Fibroblast of skin of scalp (primary cell): ENCODE data around the gene TMEM9.
A peak's percentile ranks its signal among the peaks of the same experiment; 100 is the strongest.

Experiments
- DNase-seq: peaks from one replicate; pipeline ENCODE4 v3.0.0-alpha.2; 2013

TMEM9 gene

DNA sequence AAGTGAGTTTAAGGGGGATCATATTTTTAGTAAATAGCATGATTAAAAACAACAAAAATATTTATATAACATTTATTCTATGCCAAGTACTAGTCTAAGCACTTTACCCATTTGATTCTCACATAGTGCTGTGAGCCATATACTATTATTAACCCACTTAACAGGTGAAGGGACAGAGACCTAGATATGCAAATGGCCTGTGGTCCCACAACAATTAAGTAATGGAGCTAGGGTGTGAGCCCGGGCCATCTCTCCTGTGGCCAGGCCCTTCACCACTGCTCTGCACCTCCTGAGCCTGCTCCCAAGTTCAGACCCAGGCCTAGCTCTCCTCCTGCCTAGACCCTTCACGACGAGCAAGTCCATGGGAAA, 27.8 kb downstream of the TMEM9 start:
- DNase-seq, result no peak

DNA sequence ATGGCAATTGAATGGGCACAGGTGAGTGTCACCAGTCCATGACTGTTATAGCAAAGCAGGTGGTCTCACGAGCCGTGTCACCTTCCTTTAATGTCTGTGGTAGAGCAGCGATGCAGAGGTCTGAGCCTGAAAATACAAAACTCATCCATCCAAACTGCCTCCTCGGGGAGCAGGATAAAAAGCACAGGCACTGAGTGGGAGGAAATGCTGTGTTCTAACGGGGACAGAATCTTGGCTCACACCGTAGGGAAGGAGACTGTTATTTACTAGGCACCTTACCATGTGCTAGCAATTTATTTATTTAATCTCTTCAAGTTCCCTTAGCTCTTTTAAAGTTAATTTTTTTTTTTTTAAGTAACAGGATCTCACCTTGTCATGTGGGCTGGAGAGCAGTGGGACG, 28.5 kb downstream of the TMEM9 start:
- no peak for DNase-seq

DNA sequence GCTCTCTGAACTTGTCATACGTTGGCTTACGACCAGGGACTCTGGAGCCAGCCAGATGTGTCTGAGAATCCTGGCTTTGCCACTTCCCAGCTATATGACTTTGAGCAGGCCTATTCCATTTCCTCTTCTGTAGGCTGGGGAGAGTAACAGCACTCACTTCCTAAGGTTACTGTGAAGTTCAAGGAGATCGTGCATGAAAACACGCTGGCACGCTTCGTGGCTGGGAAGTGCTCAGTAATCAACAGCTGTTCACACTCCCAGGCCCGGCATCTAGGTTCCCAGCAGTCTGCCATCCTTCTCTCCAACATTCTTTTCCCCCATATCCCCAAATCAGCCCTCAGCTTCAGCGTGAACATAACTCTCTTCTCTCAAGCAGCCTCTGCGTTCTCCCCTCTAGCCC, 29.3 kb downstream of the TMEM9 start:
- no peak for DNase-seq

DNA sequence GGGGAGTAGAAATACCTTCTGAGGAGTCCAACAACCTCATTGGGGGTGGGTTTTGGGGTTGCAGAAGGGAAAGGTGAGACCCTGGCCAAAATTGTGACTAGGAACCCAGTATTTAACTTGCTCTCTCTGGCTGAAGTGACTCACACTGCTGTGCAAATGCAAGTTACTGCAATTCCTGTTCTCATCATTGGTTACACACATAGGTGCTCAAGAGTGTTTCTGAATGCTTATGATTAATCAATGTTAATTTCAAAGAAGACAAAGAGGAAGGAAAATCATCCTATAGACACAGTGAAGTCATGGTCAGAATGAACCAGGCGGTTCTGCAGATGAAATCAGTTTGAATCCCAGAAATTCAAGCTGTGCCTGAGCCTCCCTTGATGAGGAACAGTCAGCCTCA, 30.4 kb downstream of the TMEM9 start:
- no peak for DNase-seq

DNA sequence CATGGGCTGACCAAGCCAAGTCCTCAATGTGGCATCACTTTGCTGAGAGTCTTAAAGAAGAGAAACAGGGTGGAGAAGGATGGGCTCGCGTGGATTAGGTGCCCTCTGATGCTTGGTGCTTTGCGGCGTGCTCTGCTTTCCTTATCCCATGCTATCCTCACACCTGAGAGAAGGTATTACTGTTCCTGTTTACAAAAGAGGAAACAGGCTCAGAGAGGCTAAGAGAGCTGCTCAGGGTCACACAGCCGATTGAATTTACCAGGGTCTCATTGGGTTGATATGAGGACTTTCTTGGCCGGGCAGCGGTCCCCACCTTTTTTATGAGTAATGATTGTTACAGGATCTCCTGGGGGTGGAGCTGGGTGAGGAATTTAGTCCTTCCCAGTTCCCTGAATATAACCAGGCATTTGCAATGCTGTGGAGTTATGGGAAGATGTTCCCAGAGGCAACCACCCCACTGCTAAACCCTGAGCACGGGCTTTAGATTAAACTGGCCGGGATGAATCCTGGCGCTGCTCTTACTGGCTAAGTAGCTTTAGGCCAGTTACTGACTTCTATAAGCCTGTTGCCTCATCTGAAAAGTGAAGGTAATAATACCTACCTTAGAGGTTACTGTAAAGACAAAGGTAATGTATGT, 31.8 kb downstream of the TMEM9 start:
- no peak for DNase-seq

DNA sequence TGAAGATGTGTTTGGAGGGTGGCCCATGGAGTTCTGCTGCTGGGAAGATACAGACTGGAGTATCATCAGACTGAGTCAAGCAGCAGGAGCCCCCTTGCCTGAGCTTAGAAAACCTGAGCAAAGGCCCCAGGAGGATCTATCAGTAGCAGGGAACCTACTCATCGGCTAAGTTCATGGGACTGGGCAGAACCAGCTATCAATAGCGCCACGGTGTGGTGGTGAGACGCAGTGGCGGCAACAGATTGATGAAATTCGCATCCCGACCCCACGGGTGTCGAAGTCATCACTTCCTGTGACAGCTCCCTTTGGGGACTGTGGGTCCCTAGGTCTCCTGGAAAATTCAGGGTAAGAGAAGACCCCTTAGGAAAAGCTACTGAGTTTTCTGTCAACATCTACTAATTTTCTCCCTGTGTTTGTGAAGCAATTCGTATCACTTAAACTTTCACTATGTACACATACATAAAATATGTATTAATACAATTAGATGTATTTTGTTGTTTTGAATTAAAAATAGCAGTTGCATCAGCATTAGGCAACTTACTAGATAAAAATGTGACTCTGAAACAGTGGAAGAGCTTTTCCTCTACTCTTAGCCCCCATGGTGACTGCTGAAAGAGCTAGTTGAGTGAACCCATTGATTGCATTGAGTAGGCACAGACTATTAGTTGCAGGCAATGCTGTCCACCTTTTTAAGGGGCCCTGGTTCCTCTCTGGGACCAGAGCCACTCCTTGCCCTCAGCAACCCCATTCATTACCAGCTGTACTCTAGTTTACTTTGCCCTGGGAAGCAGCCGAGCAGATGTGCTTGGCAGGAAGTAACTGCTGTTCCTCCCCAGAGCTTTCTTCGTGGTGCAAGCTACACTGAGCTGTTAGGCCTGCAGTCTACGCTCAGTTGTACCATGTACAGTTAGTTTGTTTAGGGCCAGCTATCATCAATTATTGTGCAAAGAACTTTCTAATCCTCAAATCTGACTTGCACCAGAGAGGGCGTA, 34.8 kb downstream of the TMEM9 start:
- peak; percentile 49 for DNase-seq

DNA sequence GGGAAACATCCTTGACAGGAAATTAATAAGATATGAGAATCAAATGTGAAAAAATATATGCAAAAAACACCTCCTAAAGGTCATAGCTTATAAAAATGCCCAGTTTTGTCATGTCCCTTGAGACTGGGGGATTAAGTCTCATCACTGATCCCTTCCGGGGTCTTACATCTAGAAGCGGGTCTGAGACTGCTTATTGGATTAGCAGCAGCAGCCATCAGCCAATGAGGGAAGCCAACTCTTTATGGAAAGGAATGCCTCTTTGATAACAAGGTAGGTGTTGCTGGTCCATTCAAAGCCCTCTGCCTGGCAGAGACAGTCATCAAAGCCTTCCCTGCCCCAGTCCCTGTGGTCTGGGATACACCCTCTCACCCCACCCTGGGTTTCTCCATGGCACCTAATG, 38.2 kb downstream of the TMEM9 start:
- no peak for DNase-seq

DNA sequence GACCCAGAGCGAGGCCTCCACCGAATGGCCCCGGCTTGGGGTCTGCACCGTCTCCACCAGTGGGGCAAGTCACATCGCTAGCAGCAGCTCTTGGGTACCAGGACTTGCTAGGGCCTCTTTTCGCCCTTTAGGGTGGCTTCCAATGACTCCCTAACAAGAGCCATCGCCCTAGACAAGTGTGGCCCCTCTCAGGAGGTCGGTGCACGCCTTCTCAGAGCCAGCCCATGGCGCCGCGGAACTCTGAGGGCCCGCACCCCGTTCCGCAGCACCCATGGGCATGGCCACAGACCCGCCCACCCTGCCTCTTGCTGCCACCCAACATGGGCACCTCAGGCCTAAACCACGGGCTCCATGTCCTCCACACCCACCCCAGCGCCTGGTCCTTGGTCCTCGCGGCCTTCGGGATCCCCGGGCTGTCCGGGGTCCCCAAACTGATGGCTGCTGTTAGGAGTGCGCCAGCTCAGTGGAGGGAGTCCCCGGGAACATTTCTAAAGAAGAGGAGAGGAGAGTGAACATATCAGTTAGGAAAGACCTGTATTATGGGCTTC, 38.8 kb downstream of the TMEM9 start:
- DNase-seq, result no peak

DNA sequence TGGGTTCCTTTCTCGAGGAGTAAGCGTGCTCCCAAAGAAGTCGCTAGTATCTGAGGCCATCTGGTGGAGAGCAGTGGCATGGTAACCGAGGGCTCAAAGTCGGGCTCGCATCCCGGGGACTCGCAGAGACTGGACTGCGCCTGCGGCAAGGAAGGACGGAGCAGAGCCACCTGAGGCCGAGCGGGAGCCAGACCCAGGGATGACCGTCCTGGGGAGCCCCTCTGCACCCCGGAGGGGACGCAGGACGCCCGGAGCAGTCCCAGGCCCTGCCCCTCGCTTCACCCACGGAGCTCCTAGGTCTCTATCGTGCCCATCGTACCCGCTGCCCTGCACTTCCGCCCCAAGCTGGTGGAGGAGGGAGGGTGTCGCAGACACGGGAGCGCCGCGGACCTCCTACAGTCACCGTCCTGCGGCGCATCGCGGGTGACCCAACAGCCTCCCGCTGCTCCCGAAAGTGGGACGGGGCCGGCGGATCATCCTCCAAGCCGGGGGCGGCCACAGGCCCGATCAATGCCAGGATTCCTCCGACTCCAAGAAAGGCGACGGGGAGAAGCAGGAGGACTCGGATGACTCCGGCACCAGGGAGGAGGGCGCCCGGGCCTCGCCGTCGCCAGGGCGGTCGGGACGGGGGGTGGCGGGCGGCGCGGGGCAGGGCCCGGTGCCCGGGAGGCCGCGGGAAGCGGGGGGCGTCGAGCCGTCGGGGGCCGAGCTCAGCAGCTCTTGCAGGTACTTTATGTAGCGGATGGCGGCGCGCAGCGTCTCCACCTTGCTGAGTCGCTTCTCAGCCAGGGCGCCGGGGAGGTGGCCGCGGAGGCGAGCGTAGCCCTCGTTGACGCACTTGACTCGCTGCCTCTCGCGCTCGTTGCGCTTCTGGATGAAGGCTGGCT, 39.8 kb downstream of the TMEM9 start:
- DNase-seq, result peak; percentile 94

DNA sequence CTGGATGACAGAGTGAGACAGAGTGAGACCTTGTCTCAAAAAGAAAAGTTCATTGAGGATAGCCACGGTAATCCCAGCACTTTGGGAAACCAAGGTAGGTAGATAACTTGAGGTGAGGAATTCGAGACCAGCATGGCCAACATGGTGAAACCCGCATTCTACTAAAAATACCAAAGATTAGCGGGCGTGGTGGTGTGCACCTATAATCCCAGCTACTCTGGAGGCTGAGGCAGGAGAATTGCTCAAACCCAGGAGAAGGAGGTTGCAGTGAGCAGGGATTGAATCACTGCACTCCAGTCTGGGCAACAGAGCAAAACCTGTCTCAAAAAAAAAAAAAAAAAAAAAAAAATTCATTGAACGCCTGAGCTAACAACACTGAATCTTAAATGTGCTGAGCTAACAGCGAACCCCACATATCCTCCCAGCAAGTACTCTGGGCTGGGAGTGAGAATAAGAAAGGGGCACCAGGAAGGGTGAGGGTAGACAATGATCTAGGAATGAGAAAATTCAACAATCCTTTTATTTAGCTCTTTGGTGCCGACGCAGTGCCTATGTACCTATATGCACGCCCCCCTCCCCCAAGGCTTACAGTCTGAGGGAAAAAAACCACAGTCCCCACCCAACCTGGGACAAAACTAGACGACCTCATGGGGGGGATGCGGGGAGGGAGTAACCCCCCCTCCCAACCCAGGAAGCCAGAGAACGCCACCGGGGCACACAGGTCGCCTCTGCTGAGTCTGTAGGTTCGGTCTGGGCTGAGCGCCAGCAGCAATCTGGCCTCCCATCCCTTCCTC, 40.6 kb downstream of the TMEM9 start:
- no peak for DNase-seq

DNA sequence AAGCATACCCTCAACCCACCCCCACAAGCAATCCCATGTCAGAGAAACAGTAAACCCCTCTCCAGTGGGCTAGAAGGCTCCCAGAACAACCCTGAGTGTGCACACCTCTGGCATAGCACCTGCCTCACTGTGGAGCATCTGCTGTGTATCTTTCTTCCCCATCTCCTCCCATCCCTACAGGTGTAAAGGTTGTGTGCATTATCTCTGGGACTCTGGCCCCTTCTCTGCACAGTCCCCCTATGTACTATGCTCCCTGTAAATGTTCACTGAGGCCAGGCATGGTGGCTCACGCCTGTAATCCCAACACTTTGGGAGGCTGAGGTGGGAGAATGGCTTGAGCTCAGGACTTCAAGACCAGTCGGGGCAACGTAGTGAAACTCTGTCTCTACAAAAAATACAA, 41.3 kb downstream of the TMEM9 start:
- DNase-seq, result no peak

DNA sequence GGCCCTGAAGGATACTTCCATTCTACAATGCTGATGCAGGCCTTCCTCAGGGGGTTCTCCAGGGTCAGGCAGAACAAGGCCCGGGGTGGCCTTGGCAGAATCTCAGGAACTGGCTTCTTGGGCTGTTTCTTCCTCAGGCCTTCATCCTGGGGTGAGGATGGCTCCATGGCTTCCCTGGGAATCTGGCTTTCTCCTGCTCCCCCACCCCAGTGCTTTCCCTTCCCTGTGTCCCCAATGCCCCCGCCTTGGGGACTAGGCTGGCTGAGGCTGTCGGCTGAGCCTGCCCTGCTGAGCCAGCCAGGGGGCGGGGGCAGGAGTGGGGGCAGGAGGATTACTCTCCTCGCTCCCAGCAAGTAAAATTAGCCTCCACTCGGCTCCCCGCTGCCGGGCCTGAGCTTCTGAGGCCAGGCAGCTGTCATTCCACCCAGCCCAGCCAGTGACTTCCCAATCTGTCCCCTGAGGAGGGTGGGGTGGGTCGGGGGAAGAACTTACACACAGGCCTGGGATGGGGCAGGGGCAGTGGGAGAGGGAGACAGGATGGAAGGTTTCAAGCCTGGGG, 42.0 kb downstream of the TMEM9 start, which contains the start of gene CACNA1S:
CACNA1S (minus strand) TSS at position 254 of the 559 bp plus-strand sequence; CDS start at position 167, 87 bp downstream.
- DNase-seq, result no peak

DNA sequence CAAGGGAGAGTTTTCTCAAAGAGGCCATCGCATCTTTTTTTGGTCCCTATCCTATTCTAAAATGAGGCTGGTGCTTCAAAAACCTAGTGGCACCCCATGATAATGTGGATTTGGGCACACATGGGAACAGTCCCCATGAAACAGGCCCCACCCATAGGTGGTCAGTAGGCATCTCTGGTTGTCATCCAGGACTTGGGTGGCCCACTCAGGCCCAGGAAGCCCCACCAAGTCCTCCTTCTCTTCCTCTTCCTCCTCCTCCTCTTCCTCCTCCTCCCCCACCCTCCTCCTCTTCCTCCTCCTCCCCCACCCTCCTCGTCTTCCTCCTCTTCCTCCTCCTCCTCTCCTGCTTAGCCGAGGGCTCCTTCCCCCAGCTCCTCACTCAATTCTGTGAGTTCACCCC, 42.6 kb downstream of the TMEM9 start:
- DNase-seq, result no peak

DNA sequence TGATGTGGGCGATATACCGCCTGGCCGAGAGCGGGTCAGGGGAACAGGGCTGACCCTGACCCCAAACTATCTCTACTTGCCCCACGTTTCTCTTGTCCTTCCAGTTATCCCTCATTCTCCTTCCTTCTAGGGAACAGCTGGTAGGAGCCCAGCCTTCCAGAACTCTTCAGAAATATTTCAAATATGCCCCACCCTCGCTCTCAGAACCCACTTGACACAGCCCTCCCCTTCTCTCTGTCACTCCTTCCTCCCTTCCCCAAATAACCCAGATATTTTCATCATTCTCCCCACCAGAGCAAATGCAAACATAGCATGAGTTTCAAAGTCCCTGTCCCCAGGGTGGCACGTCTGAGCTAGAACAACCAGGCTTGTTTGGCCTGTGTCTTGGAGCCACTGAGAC, 43.1 kb downstream of the TMEM9 start:
- DNase-seq, result no peak

DNA sequence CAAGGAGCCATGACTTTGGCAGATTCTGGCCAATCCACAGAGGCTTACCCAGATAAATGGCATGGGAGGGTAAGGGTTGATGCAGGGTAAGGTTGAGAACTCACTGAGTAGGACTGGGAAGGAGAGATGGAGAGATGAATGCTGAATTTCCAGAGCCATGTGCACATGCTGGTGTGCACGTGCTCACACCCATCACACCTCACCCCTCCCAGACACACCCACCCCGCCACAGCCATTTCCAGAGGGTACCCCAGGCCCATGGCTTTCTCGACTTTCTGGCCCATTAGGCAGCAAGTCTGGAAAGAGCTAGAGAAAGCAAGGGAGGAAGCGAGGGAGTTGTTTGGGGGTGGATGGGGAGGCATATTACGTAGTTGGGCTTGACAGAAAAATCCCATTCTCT, 43.7 kb downstream of the TMEM9 start:
- no peak for DNase-seq

DNA sequence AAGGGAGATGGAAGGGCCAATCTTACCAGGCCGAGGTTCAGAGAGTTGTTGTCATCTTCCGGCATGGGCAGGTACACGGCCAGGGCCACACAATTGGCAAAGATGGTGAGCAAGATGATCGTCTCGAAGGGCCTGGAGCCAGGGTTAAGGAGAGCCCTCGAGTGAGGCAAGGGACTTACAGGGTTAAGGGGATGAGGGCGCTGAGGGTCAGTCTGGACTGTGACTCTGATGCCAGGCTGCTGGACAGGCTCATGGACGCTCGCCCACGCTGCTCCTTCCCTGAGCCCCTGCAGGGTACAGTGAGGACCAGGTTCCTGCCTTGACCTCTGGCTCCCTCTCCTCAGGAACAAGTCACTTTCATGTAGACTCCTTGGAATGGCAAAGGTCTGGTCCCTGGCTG, 44.1 kb downstream of the TMEM9 start:
- DNase-seq, result no peak

DNA sequence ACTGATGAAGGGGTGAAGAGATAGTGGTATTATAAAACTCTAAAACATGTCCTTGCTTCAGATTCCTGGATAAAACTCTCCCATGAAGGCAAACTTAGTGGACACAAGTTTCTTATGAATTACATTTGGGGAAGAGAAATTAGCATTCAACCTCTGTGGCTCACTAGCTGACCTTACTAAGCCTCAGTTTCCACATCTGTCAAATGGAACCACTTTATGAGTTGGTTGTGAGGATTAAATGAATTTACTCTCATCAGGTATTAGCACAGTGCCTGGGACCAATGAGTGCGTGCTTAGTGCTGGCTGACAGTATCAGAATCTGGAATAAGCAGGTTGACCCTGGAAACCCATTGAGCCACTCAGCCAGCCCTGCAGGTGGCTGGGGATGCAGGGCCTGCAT, 44.6 kb downstream of the TMEM9 start:
- DNase-seq, result no peak

DNA sequence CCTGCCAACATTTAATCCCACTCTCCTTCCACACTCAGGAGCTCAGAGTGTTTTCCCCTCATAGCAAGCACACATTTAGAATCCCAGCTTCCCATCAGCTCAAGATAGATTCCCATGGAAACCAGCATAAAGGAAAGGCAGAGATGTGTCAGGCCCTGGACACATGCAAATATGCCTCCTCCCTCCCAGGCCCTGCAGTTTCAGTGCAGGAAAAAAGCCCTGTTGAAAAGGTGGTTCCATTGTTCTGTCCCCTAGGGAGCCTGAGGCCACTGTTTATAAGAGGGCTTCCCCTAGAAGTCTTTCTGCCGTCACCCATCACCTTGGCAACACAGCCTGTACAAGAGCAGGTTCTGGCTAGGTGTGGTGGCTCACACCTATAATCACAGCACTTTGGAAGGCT, 45.7 kb downstream of the TMEM9 start:
- DNase-seq, result no peak

DNA sequence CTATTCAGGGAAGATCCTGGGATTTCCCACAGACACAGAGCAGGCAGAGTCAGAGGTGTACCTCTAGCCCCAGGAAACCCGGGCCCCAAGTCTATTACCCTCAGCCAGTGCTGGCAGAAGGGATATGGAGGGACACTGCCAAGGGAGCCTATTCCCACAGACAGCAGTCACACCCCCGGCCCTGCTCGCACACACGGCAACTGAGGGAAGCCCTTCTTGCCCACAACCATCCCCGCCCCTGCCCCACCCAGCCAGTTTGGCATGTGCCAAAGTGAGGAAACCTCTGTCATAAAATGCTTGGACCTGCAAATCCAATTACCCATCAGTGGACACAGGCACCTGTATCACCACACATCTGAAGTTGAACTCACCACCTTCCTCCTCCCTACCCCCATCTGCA, 48.6 kb downstream of the TMEM9 start:
- no peak for DNase-seq

DNA sequence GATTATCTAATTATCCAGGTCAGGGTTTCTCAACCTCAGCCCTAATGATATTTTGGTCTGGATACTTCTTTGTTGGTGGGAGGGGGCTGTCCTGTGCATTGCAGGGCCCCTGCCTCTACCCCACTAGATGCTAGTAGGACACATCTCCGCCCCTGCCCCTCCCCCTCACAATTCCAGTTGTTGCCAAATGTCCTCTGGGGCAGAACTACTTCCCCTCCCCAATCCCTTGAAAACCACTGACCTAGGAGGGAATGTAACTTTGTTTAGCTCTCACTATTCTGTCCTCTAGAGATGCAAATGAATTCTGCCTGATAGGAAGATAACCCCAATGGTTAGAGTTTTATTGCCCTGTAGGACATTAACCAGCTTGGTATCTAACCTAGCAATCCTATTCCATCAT, 50.1 kb downstream of the TMEM9 start:
- no peak for DNase-seq

DNA sequence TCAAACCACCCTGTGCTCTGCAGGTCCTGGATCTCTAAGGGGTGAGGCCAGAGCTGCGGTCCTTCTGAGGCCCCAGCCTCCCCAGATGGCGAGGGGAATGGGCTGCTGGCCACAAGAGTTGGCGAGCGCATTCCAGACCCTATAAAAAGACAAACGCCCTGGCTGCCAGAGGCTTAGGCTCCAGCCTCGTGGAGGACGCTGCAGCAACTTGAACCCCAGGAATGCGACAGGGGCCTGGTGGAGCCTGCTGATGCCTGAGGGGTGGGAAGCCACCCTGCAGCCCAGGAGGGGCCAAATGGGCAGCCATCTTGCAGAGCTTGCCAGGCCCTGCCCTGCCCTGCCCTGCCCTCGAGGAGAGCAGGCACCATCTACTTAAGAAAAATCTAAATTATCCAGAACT, 50.6 kb downstream of the TMEM9 start:
- no peak for DNase-seq
